ENCODE results near the gene ZNF574. TPM values are rescaled to one million over a fixed set of nuclear protein-coding genes. Genes with fewer than 3 reads are reported as not detected.

Gene ZNF574
- total RNA-seq, 4 donors from 2014 or later = 28.4 to 52.1 (median 30.8) TPM

DNA sequence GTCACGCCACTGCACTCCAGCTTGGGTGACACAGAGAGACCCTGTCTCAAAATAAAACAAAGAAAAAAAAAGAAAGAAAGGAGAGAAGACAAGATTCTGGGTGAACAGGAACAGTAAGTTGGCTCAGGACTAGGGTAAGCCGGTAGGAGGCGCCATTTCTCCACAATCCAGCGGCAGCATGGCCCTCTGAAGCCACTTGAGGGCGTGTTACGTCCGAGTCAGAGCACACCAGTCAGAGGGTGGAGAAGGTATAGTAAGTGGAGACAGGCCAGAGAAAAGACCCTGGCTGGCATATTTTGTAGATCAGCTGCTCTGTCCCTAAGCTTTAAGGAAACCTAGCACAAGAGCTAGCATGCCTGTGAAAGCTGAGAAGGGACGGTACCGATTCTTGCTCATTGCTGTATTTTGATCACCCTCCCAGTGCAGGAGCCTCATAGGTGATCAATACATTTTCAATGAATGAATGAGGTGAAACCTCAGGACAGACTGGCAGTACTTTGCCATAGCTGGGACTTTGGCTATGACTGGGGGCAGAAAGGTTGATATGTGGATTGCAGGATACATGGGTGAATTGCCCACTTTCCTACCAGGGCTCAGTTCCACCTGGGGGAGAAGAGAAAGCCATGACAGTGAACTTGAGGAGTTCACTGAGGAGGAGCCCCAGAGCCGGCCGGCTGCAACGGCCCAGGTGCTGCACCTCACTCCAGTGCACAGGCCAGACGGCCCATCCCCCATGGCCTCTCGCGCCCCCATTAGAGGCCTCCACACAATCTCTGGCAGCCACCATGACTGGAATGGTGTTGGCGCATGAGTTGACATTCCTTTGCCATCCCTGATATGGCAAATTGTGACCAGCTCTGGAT, 32.8 kb downstream of the ZNF574 start:
- peak; percentile 75 to 95 for DNase-seq (ENCODE audit: low spot score in 2 of 2)
- intact Hi-C loops (cut with DNase I; ENCODE audit: low total_unique reads) = no loop called here
- H3K4me3 ChIP-seq (ENCODE audit: low read depth, poor library complexity, severe bottlenecking) = no peak overlapping the region
- 31 to 32% methylated on average over 16 of the region's 16 CpGs for WGBS, 2 donors
- TF ChIP-seq POLR2A (IDR thresholded peaks at IDR 0.05) = no peak
- TF ChIP-seq, protein P1, sequence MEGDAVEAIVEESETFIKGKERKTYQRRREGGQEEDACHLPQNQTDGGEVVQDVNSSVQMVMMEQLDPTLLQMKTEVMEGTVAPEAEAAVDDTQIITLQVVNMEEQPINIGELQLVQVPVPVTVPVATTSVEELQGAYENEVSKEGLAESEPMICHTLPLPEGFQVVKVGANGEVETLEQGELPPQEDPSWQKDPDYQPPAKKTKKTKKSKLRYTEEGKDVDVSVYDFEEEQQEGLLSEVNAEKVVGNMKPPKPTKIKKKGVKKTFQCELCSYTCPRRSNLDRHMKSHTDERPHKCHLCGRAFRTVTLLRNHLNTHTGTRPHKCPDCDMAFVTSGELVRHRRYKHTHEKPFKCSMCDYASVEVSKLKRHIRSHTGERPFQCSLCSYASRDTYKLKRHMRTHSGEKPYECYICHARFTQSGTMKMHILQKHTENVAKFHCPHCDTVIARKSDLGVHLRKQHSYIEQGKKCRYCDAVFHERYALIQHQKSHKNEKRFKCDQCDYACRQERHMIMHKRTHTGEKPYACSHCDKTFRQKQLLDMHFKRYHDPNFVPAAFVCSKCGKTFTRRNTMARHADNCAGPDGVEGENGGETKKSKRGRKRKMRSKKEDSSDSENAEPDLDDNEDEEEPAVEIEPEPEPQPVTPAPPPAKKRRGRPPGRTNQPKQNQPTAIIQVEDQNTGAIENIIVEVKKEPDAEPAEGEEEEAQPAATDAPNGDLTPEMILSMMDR (IDR thresholded peaks at IDR 0.05) = peak in 1 of 3 donors; percentile 76

DNA sequence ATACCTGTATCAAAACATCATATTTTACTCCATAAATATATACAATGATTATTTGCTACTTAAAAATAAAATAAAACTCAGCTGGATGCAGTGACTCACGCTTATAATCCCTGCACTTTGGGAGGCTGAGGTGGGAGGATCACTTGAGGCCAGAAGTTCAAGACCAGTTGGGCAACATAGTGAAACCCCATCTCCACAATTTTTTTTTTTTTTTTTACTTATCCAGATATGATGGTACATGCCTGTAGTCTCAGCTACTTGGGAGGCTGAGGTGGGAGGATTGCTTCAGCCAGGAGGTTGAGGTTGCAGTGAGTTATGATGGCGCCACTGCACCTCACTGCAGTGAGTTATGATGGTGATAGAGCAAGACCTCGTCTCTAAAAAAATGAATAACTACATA, 33.9 kb downstream of the ZNF574 start:
- DNase-seq (ENCODE audit: low spot score in 2 of 2) = no peak
- intact Hi-C loops (cut with DNase I; ENCODE audit: low total_unique reads) = no loop called here
- TF ChIP-seq POLR2A (IDR thresholded peaks at IDR 0.05) = no peak
- TF ChIP-seq, protein P1 (IDR thresholded peaks at IDR 0.05) = no peak
- WGBS, 2 donors = 82 to 91% methylated on average over 3 of the region's 3 CpGs
- H3K4me3 ChIP-seq (ENCODE audit: low read depth, poor library complexity, severe bottlenecking) = no peak overlapping the region

DNA sequence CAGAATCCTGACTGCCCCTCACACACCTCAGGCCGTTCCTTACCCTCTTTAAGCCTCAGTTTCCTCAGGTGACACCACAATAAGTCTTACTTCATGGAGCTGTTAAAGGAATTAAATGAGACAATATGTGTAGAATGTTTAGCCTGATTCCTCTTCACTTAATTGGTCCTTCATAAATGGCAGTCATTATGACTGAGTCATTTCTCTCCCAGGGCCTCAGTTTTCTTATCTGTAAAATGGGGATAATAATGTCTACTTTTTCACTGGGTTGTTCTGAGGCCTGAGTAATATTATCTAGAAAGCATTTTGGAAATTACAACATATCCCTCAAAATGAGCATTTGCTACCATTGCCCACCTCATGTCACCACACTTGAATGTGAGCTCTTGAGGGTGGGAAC, 34.7 kb downstream of the ZNF574 start:
- intact Hi-C loops (cut with DNase I; ENCODE audit: low total_unique reads) = no loop called here
- H3K4me3 ChIP-seq (ENCODE audit: low read depth, poor library complexity, severe bottlenecking) = no peak overlapping the region
- no peak for DNase-seq (ENCODE audit: low spot score in 2 of 2)
- TF ChIP-seq POLR2A (IDR thresholded peaks at IDR 0.05) = no peak
- TF ChIP-seq, protein P1 (IDR thresholded peaks at IDR 0.05) = no peak
- WGBS, 2 donors = 80 to 87% methylated on average over 1 of the region's 1 CpG

DNA sequence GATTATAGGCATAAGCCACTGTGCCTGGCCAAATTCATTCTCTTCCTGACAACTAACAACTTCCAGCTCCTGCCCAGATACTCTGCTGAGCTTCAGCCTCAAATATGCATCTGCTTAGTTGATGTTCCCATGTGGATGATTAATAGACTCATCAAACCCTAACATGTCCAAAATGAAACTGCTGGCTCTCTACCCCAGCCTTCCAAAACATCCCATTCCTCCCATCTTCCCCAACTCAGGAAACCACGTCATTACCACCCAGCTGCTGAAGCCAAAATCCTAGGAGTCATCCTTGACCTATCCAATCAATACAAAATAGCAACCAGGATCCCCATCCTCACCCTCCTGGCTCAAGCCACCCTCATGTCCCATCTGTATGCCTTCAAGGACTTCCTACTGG, 35.4 kb downstream of the ZNF574 start:
- H3K4me3 ChIP-seq (ENCODE audit: low read depth, poor library complexity, severe bottlenecking) = no peak overlapping the region
- WGBS, 2 donors = 50 to 61% methylated on average over 1 of the region's 1 CpG
- TF ChIP-seq, protein P1 (IDR thresholded peaks at IDR 0.05) = no peak
- no peak for TF ChIP-seq POLR2A (IDR thresholded peaks at IDR 0.05)
- intact Hi-C loops (cut with DNase I; ENCODE audit: low total_unique reads) = no loop called here
- DNase-seq (ENCODE audit: low spot score in 2 of 2) = no peak

DNA sequence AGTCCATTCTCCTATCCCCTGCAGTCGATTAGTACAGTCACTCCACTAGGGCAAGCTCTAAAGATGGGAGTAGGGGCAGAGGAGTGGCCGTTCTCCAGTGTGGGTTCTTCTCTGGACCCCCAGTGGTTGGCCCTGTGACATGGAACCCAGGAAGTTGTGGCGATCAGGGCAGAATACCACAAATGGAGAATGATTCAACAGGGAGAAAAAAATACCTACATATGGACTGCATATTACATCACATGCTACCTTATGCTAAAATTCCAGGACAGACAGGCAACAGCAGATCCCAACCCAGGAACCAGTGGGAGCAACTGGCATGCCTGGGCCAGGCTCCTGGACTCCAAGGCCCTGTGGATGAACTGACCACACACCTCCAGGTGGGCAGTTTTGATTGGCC, 35.8 kb downstream of the ZNF574 start:
- DNase-seq (ENCODE audit: low spot score in 2 of 2) = no peak
- intact Hi-C loops (cut with DNase I; ENCODE audit: low total_unique reads) = no loop called here
- TF ChIP-seq, protein P1 (IDR thresholded peaks at IDR 0.05) = no peak
- TF ChIP-seq POLR2A (IDR thresholded peaks at IDR 0.05) = no peak
- 73 to 80% methylated on average over 3 of the region's 3 CpGs for WGBS, 2 donors
- H3K4me3 ChIP-seq (ENCODE audit: low read depth, poor library complexity, severe bottlenecking) = no peak overlapping the region
